Astrocyte of the spinal cord (primary cell): ENCODE data around the gene DNAH3.
"Not testable (repeated sequence)": the region's sequence is repeated elsewhere in the genome, so short reads cannot be mapped to it uniquely, and the experiment has no call there.

Source experiments
- DNase-seq: peaks from one replicate; pipeline ENCODE4 v3.0.0; 2011; ENCODE audit warnings: low read depth, low spot score
- H3K4me3 ChIP-seq: 2 replicates; pipeline ENCODE4 v1.5.1; 2011; ENCODE audit warnings: low read depth, mild to moderate bottlenecking, low read length, moderate library complexity
- CTCF ChIP-seq: IDR thresholded peaks from 2 replicates; pipeline ENCODE4 v1.5.1; 2012; ENCODE audit warnings: low read depth, mild to moderate bottlenecking, low read length, inconsistent platforms
- in situ Hi-C: cut with HindIII; loops from 2 replicates; pipeline ENCODE4 v1.10.0; 2017; ENCODE audit warnings: low sequenced_read_pairs

DNAH3 gene

GRCh38 chr16:20984019-20984418 is 166.6 kb downstream of the DNAH3 start:
- in situ Hi-C loops = no loop called here

GRCh38 chr16:20976576-20976975 is 174.1 kb downstream of the DNAH3 start:
- in situ Hi-C loops = no loop called here
- no peak for DNase-seq
- H3K4me3 ChIP-seq = no peak overlapping the region
- no peak for TF ChIP-seq CTCF

More at GRCh38 chr16:20984019-20984418, 166.6 kb downstream of the DNAH3 start:
- no peak overlapping the region for H3K4me3 ChIP-seq
- no peak for TF ChIP-seq CTCF
- DNase-seq = no peak

- in situ Hi-C loops, DNase-seq: not testable (repeated sequence)
These were observed 177.4 kb downstream of the DNAH3 start for GRCh38 chr16:20973201-20973600.

GRCh38 chr16:20971401-20971800 is 179.2 kb downstream of the DNAH3 start:
- H3K4me3 ChIP-seq = no peak overlapping the region
- no peak for DNase-seq
- in situ Hi-C loops = no loop called here
- TF ChIP-seq CTCF = no peak

More at GRCh38 chr16:20973201-20973600, 177.4 kb downstream of the DNAH3 start:
- not testable (repeated sequence) for H3K4me3 ChIP-seq

GRCh38 chr16:20969386-20969785 is 181.3 kb downstream of the DNAH3 start:
- no peak for DNase-seq
- in situ Hi-C loops = no loop called here
- no peak overlapping the region for H3K4me3 ChIP-seq
- TF ChIP-seq CTCF = no peak

GRCh38 chr16:20968765-20969164 is 181.9 kb downstream of the DNAH3 start:
- TF ChIP-seq CTCF = no peak
- no peak for DNase-seq
- no peak overlapping the region for H3K4me3 ChIP-seq
- in situ Hi-C loops = no loop called here

- in situ Hi-C loops = no loop called here
- TF ChIP-seq CTCF = no peak
- H3K4me3 ChIP-seq = no peak overlapping the region
- no peak for DNase-seq
These were observed 189.7 kb downstream of the DNAH3 start for GRCh38 chr16:20960899-20961298.
